22Rv1 (cell line): ENCODE measurements around the gene CNR2.
"Not testable (repeated sequence)": the region's sequence is repeated elsewhere in the genome, so short reads cannot be mapped to it uniquely, and the experiment has no call there.

Experiments
- CTCF ChIP-seq: fragments of 450-650 bp; IDR thresholded peaks from 2 replicates; pipeline ENCODE4 v1.5.1; 2017; ENCODE audit warnings: mild to moderate bottlenecking
- ZFX ChIP-seq: fragments of 450-650 bp; IDR thresholded peaks from 2 replicates; pipeline ENCODE4 v1.6.1; 2017; ENCODE audit warnings: antibody characterized with exemption, borderline replicate concordance

- not testable (repeated sequence) for TF ChIP-seq CTCF, ZFX
Observed at GRCh38 chr1:23851406-23851805, 61.8 kb downstream of the CNR2 start.
